Endothelial cell (in vitro differentiated cells): ENCODE measurements around the gene HMX2. TPM values are rescaled to one million over a fixed set of nuclear protein-coding genes. Genes with fewer than 3 reads are reported as not detected.

Experiments
- DNase-seq: peaks from one replicate; pipeline ENCODE4 v3.0.0; 2021; ENCODE audit warnings: low spot score
- H3K27ac Mint-ChIP-seq: one replicate; pipeline ENCODE4 v1.8.0; 2021; ENCODE audit warnings: mixed read lengths, inconsistent platforms; ENCODE audit not compliant: unreplicated experiment
- H3K27me3 Mint-ChIP-seq: one replicate; pipeline ENCODE4 v1.8.0; 2021; ENCODE audit warnings: mild to moderate bottlenecking, moderate library complexity, mixed read lengths, inconsistent platforms; ENCODE audit not compliant: unreplicated experiment
- H3K36me3 Mint-ChIP-seq: one replicate; pipeline ENCODE4 v1.8.0; 2021; ENCODE audit warnings: mild to moderate bottlenecking, low read depth, mixed read lengths, inconsistent platforms; ENCODE audit not compliant: unreplicated experiment
- H3K4me1 Mint-ChIP-seq: one replicate; pipeline ENCODE4 v1.8.0; 2021; ENCODE audit warnings: mild to moderate bottlenecking, mixed read lengths, inconsistent platforms; ENCODE audit not compliant: unreplicated experiment
- H3K4me3 Mint-ChIP-seq: one replicate; pipeline ENCODE4 v1.8.0; 2021; ENCODE audit warnings: mild to moderate bottlenecking, mixed read lengths, inconsistent platforms; ENCODE audit not compliant: unreplicated experiment
- H3K9me3 Mint-ChIP-seq: one replicate; pipeline ENCODE4 v1.8.0; 2021; ENCODE audit warnings: mixed read lengths, inconsistent platforms; ENCODE audit not compliant: unreplicated experiment
- CTCF ChIP-seq: fragments of 200-600 bp; sonication (generic); IDR thresholded peaks from one replicate; pipeline ENCODE4 v1.5.0; 2021; ENCODE audit warnings: antibody characterized with exemption; ENCODE audit not compliant: unreplicated experiment
- total RNA-seq: library from RNA; stranded (reverse); fragmentation: NEBNext Ultra II Directional; extraction: Animal tissue kit (Norgen Biotek cat#: 25700); gene quantifications from one replicate; pipeline ENCODE4 v1.2.1, GENCODE V29; 2021; ENCODE audit not compliant: unreplicated experiment

Gene HMX2
- total RNA-seq, 1 donor from 2014 or later = not detected

- H3K4me3 Mint-ChIP-seq = no peak overlapping the region
Measured at GRCh38 chr10:123142701-123143161, 5.2 kb upstream of the HMX2 start.

GRCh38 chr10:123143162-123143824 lies 4.6 kb upstream of the HMX2 start:
- no peak for DNase-seq
- Mint-ChIP-seq H3K9me3 (no peaks in the 10 kb centered on the region), H3K4me1 (peaks cover 32% of the 10 kb centered on the region), H3K27ac (no peak overlapping the region), H3K36me3 (no peaks in the 10 kb centered on the region), H3K27me3 (peaks cover 48% of the 10 kb centered on the region), H3K4me3 (no peak overlapping the region)
- TF ChIP-seq CTCF = no peak

More at GRCh38 chr10:123142701-123143161, 5.2 kb upstream of the HMX2 start:
- no peaks in the 10 kb centered on the region for H3K36me3 Mint-ChIP-seq
- H3K9me3 Mint-ChIP-seq = no peaks in the 10 kb centered on the region
- DNase-seq = no peak
- no peak overlapping the region for H3K27ac Mint-ChIP-seq
- no peak for TF ChIP-seq CTCF
- H3K27me3 Mint-ChIP-seq = peaks cover 48% of the 10 kb centered on the region
- peaks cover 32% of the 10 kb centered on the region for H3K4me1 Mint-ChIP-seq

GRCh38 chr10:123143825-123144168 lies 4.1 kb upstream of the HMX2 start:
- Mint-ChIP-seq H3K27me3 (peaks cover 49% of the 10 kb centered on the region), H3K36me3 (no peaks in the 10 kb centered on the region), H3K4me1 (peaks cover 33% of the 10 kb centered on the region), H3K27ac (no peak overlapping the region), H3K9me3 (no peaks in the 10 kb centered on the region), H3K4me3 (no peak overlapping the region)
- no peak for TF ChIP-seq CTCF
- no peak for DNase-seq

- H3K27me3 Mint-ChIP-seq = peaks cover 47% of the 10 kb centered on the region
- no peak overlapping the region for H3K4me3 Mint-ChIP-seq
- no peaks in the 10 kb centered on the region for H3K36me3 Mint-ChIP-seq
- no peak overlapping the region for H3K27ac Mint-ChIP-seq
- no peak for TF ChIP-seq CTCF
- DNase-seq = no peak
- H3K9me3 Mint-ChIP-seq = no peaks in the 10 kb centered on the region
- H3K4me1 Mint-ChIP-seq = peaks cover 30% of the 10 kb centered on the region
Measured at GRCh38 chr10:123144697-123145541, 3.0 kb upstream of the HMX2 start.

GRCh38 chr10:123145542-123146012 lies 2.4 kb upstream of the HMX2 start:
- no peak for TF ChIP-seq CTCF
- H3K27ac Mint-ChIP-seq = no peak overlapping the region
- H3K36me3 Mint-ChIP-seq = no peaks in the 10 kb centered on the region
- DNase-seq = no peak
- H3K4me3 Mint-ChIP-seq = no peak overlapping the region
- H3K9me3 Mint-ChIP-seq = no peaks in the 10 kb centered on the region
- H3K27me3 Mint-ChIP-seq = peaks cover 47% of the 10 kb centered on the region
- H3K4me1 Mint-ChIP-seq = peaks cover 33% of the 10 kb centered on the region
